SK-N-SH treated with all-trans-retinoic acid at 6 μM for 48 hours (cell line): ENCODE measurements around the gene MS4A6E.

ENCODE experiments used
- ATAC-seq: fragments of 200-7000 bp; cut with Tn5 transposase; 3 replicates; pipeline ENCODE4 v1.9.1; 2020; ENCODE audit warnings: mild to moderate bottlenecking, moderate library complexity
- BACH2 ChIP-seq: fragments of 250-450 bp; sonication (Bioruptor Pico); IDR thresholded peaks from 2 replicates; pipeline ENCODE4 v1.9.0; 2021; ENCODE audit warnings: mild to moderate bottlenecking, borderline replicate concordance
- CREB5 ChIP-seq: fragments of 250-450 bp; sonication (Bioruptor Pico); IDR thresholded peaks from 2 replicates; pipeline ENCODE4 v1.5.1; 2020; ENCODE audit warnings: low read depth, mild to moderate bottlenecking, moderate library complexity
- CSDC2 ChIP-seq: fragments of 250-450 bp; sonication (Bioruptor Pico); IDR thresholded peaks from 2 replicates; pipeline ENCODE4 v1.5.0; 2020; ENCODE audit warnings: mild to moderate bottlenecking, moderate library complexity
- CSRNP3 ChIP-seq: fragments of 250-450 bp; sonication (Bioruptor Pico); IDR thresholded peaks from 2 replicates; pipeline ENCODE4 v1.5.1; 2021; ENCODE audit warnings: mild to moderate bottlenecking, moderate library complexity
- ESRRG ChIP-seq: fragments of 250-450 bp; sonication (Bioruptor Pico); IDR thresholded peaks from 2 replicates; pipeline ENCODE4 v1.6.1; 2021; ENCODE audit warnings: mild to moderate bottlenecking
- GLIS3 ChIP-seq: fragments of 250-450 bp; sonication (Bioruptor Pico); IDR thresholded peaks from 2 replicates; pipeline ENCODE4 v1.5.0; 2020; ENCODE audit warnings: mild to moderate bottlenecking, moderate library complexity
- ISL1 ChIP-seq: fragments of 250-450 bp; sonication (Bioruptor Pico); IDR thresholded peaks from 2 replicates; pipeline ENCODE4 v2.1.2; 2022; ENCODE audit warnings: mild to moderate bottlenecking, moderate library complexity
- OSR1 ChIP-seq: fragments of 250-450 bp; sonication (Bioruptor Pico); IDR thresholded peaks from 2 replicates; pipeline ENCODE4 v1.8.0; 2022; ENCODE audit warnings: moderate library complexity, mild to moderate bottlenecking, inconsistent platforms
- PATZ1 ChIP-seq: fragments of 250-450 bp; sonication (Bioruptor Pico); IDR thresholded peaks from 2 replicates; pipeline ENCODE4 v1.8.0; 2020; ENCODE audit warnings: mild to moderate bottlenecking, moderate library complexity, borderline replicate concordance
- POU6F1 ChIP-seq: fragments of 250-450 bp; sonication (Bioruptor Pico); IDR thresholded peaks from 2 replicates; pipeline ENCODE4 v1.8.0; 2021; ENCODE audit warnings: low read depth, mild to moderate bottlenecking, moderate library complexity, borderline replicate concordance
- PPARA ChIP-seq: fragments of 250-450 bp; sonication (Bioruptor Pico); IDR thresholded peaks from 2 replicates; pipeline ENCODE4 v1.5.0; 2020; ENCODE audit warnings: mild to moderate bottlenecking, borderline replicate concordance
- RARB ChIP-seq: fragments of 250-450 bp; sonication (Bioruptor Pico); IDR thresholded peaks from 2 replicates; pipeline ENCODE4 v1.8.0; 2021; ENCODE audit warnings: mild to moderate bottlenecking, moderate library complexity
- SNAI2 ChIP-seq: fragments of 250-450 bp; sonication (Bioruptor Pico); IDR thresholded peaks from 2 replicates; pipeline ENCODE4 v1.5.0; 2020; ENCODE audit warnings: mild to moderate bottlenecking, moderate library complexity
- TCF4 ChIP-seq: fragments of 250-450 bp; sonication (Bioruptor Pico); IDR thresholded peaks from 2 replicates; pipeline ENCODE4 v1.8.0; 2021; ENCODE audit warnings: mild to moderate bottlenecking, moderate library complexity, borderline replicate concordance
- TOX ChIP-seq: fragments of 250-450 bp; sonication (Bioruptor Pico); IDR thresholded peaks from 2 replicates; pipeline ENCODE4 v1.8.0; 2021; ENCODE audit warnings: mild to moderate bottlenecking, moderate library complexity, borderline replicate concordance
- TSHZ2 ChIP-seq: fragments of 250-450 bp; sonication (Bioruptor Pico); IDR thresholded peaks from 2 replicates; pipeline ENCODE4 v1.5.0; 2020; ENCODE audit warnings: mild to moderate bottlenecking, moderate library complexity
- ZC3H10 ChIP-seq: fragments of 250-450 bp; sonication (Bioruptor Pico); IDR thresholded peaks from 2 replicates; pipeline ENCODE4 v1.5.1; 2021; ENCODE audit warnings: mild to moderate bottlenecking, moderate library complexity
- ZFP3 ChIP-seq: fragments of 250-450 bp; sonication (Bioruptor Pico); IDR thresholded peaks from 2 replicates; pipeline ENCODE4 v1.5.0; 2020; ENCODE audit warnings: mild to moderate bottlenecking, moderate library complexity
- ZFP30 ChIP-seq: fragments of 450-650 bp; formaldehyde crosslinking; IDR thresholded peaks from 2 replicates; pipeline ENCODE4 v1.5.0; 2022; ENCODE audit warnings: mild to moderate bottlenecking, moderate library complexity
- ZNF565 ChIP-seq: fragments of 450-650 bp; formaldehyde crosslinking; conservative IDR thresholded peaks from 2 replicates; pipeline ENCODE4 v1.5.0; 2020; ENCODE audit warnings: low read depth, mild to moderate bottlenecking, moderate library complexity
- ZNF70 ChIP-seq: fragments of 450-650 bp; formaldehyde crosslinking; IDR thresholded peaks from 2 replicates; pipeline ENCODE4 v1.5.0; 2020; ENCODE audit warnings: mild to moderate bottlenecking, moderate library complexity
- ZNF8 ChIP-seq: fragments of 450-650 bp; formaldehyde crosslinking; IDR thresholded peaks from 2 replicates; pipeline ENCODE4 v1.5.0; 2020; ENCODE audit warnings: mild to moderate bottlenecking, moderate library complexity

Gene MS4A6E

GRCh38 chr11:60321051-60321450 is 6.0 kb upstream of the MS4A6E start:
- no peak for ATAC-seq
- TF ChIP-seq ZC3H10: no peak
- no peak for TF ChIP-seq ZNF70 (CRISPR knock-in tag)
- TF ChIP-seq TSHZ2 (CRISPR knock-in tag): no peak
- TF ChIP-seq OSR1 (CRISPR knock-in tag): no peak
- no peak for TF ChIP-seq PATZ1 (CRISPR knock-in tag)
- no peak for TF ChIP-seq RARB (CRISPR knock-in tag)
- TF ChIP-seq CSDC2 (CRISPR knock-in tag): no peak
- no peak for TF ChIP-seq TOX (CRISPR knock-in tag)
- no peak for TF ChIP-seq ZNF565
- TF ChIP-seq ZFP3: no peak
- TF ChIP-seq BACH2: no peak
- TF ChIP-seq POU6F1 (CRISPR knock-in tag): no peak
- TF ChIP-seq ZFP30 (CRISPR knock-in tag): no peak
- no peak for TF ChIP-seq GLIS3
- TF ChIP-seq ZNF8: no peak
- no peak for TF ChIP-seq CREB5 (CRISPR knock-in tag)

- no peak for ATAC-seq
- no peak for TF ChIP-seq BACH2
- no peak for TF ChIP-seq GLIS3
- TF ChIP-seq CREB5 (CRISPR knock-in tag): no peak
- TF ChIP-seq ESRRG (CRISPR knock-in tag): no peak
- TF ChIP-seq RARB (CRISPR knock-in tag): no peak
- no peak for TF ChIP-seq SNAI2
- TF ChIP-seq ZNF70 (CRISPR knock-in tag): no peak
- no peak for TF ChIP-seq PPARA (CRISPR knock-in tag)
- TF ChIP-seq ZFP30 (CRISPR knock-in tag): no peak
- TF ChIP-seq TOX (CRISPR knock-in tag): no peak
- no peak for TF ChIP-seq ZC3H10
- TF ChIP-seq ISL1: no peak
- no peak for TF ChIP-seq CSDC2 (CRISPR knock-in tag)
- no peak for TF ChIP-seq OSR1 (CRISPR knock-in tag)
- no peak for TF ChIP-seq TCF4 (CRISPR knock-in tag)
- TF ChIP-seq ZNF565: no peak
- no peak for TF ChIP-seq CSRNP3 (CRISPR knock-in tag)
Observed at GRCh38 chr11:60328460-60328859, 1.4 kb downstream of the MS4A6E start.
